Right lobe of liver (tissue), 4 donors: ENCODE data around the gene TSPAN9.

Source experiments
- CTCF ChIP-seq, 4 donors: fragments of 200-600 bp in 3 of 4; fragments of 450-650 bp in 1 of 4; IDR thresholded peaks; one replicate each; pipeline versions ENCODE4 v1.5.1 to v1.8.0; 2016 to 2022; ENCODE audit warnings: antibody characterized with exemption in 4 of 4, mild to moderate bottlenecking in 2 of 4
- POLR2A ChIP-seq: fragments of 450-650 bp; IDR thresholded peaks from one replicate; pipeline ENCODE4 v1.6.1; 2017; ENCODE audit warnings: antibody characterized with exemption, mild to moderate bottlenecking
- donor health status: DM: no; HTN: no; CAD: no.
- donor health status: DM: no; HTN: no; CAD: no.
- donor health status: DM: no; HTN: yes; CAD: no.

GRCh38 chr12:3333991-3334391 is 256.8 kb downstream of the TSPAN9 start:
- no peak for TF ChIP-seq CTCF (IDR thresholded peaks at IDR 0.05)
- TF ChIP-seq POLR2A = no peak
